RWPE1 (cell line): ENCODE results near the gene OR9I1.

Source experiments
- CTCF ChIA-PET: fragments of 350-600 bp; sonication (Branson Sonifier 250); formaldehyde crosslinking; extraction: SDS; loops from one replicate; lab custom pipeline; 2021; lab: Yijun Ruan, JAX
- POLR2A ChIA-PET: fragments of 400-600 bp; formaldehyde crosslinking; extraction: SDS; loops from one replicate; lab custom pipeline; 2020; ENCODE audit warnings: antibody characterized with exemption; ENCODE audit not compliant: low non-redundant PET; lab: Yijun Ruan, JAX
- DNase-seq: peaks from one replicate; pipeline ENCODE4 v3.0.0; 2012; ENCODE audit warnings: low spot score
- H3K27ac ChIP-seq: fragments of 450-650 bp; 2 replicates; pipeline ENCODE4 v1.5.1; 2017
- CTCF ChIP-seq: fragments of 450-650 bp; conservative IDR thresholded peaks from 2 replicates; pipeline ENCODE4 v1.5.1; 2017; ENCODE audit warnings: low read depth, mild to moderate bottlenecking

Gene OR9I1

GRCh38 chr11:58135171-58135570, 9.8 kb upstream of the OR9I1 start:
- no peak overlapping the region for H3K27ac ChIP-seq
- TF ChIP-seq CTCF = no peak
- no peak for DNase-seq
- ChIA-PET POLR2A (no interaction called here), CTCF (no interaction called here)

DNA sequence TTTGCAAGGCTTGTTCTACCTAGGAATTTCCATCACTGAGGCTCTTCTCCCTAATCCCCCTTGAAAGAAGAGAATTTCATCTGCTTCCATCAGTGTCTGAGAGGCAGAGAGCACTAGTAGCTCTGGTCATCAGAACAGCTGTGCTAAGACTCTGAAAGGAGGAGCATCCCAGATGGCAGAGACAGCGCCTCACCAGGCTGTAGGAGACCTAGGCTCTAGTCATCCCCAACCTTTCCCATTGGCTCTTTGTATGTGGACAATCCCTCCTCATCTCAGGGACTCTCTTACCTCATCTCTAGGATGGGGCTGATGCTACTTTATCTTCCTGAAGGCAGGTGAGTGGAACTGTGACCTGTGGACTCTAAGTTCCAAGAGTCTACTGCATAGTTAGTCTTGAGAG, 8.8 kb upstream of the OR9I1 start:
- no peak for DNase-seq
- TF ChIP-seq CTCF = no peak
- no peak overlapping the region for H3K27ac ChIP-seq
- POLR2A ChIA-PET = no interaction called here
- CTCF ChIA-PET = no interaction called here

DNA sequence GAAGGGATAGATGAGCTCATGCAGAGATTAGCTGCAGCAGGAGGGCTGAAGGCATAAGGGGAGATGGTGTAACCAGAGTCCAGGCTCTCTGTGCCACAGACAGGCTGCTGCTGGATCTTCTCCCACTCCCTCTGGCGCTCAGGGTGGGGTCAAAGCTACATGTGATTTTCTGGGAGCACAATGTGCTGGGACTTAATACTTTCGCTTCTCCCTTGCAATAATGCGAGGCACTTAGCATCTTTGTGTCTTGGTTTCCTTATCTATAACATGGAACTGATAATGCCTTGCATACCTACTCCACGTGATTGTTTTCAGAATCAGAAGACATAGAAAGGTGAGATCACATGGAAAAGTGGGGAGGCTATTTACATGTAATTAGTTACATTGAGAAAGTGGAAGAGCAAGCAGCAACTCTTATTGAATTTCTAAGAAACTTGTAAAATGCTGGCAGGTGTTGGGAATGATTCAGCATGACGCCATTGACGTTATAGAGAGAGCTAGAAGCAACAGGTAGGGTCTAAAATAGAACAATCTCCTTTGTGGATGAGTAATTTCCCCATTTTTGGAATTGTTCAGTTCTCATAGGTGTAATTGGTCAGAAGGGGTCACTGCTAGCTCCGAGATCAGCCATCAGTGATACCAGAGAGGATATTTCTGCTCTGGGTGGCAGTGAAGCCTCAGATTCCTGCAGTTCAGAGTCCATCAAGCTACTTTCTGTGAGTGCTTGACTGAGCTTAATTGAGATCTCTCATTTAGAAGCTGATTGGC, 8.2 kb upstream of the OR9I1 start:
- DNase-seq = peak; percentile 38
- CTCF ChIA-PET = no interaction called here
- no peak overlapping the region for H3K27ac ChIP-seq
- TF ChIP-seq CTCF = no peak
- POLR2A ChIA-PET = no interaction called here

DNA sequence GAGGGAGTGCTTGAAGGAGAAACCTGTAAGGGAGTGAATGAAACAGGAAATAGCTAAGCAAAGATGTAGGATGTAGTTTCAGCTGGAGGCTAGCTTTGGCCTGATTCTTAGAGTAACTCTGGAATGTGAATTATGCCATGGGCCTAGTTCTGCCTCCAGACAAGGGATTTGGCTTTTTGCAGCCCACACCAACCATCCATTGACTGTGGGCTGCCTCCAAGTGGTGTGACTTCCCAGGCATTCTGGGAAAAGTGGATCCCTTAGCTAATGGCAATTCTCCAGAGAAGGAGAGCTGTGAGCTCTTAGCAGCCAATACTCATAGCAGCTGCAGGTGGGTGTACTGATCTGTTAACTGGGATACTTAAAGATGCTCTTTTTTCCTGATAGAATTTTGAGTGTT, 2.0 kb upstream of the OR9I1 start:
- H3K27ac ChIP-seq = no peak overlapping the region
- no peak for DNase-seq
- POLR2A ChIA-PET = no interaction called here
- CTCF ChIA-PET = interaction anchor here (0.7 kb wide), 1 partner anchor 483 kb away, joined by 3 read pairs; no protein-coding TSS in a partner anchor
- TF ChIP-seq CTCF = no peak

DNA sequence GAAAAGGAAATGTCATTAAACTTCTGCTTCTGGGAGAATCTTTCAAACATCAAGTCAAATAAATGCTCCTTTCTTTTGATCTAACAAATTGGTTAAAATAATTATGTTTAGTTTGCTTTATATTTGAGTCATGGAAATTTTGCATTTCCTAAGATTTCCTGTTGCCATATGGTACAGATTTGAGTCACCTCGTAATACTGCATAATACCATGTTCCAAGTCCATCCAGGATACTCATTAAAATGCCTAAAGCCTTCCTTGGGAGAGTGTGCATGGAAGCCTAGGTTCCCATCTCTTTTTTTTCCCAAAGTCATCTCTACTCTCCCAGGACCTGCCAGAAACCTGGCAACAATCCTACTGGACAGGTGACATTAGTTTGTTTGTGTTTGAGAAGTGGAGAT, 4.2 kb downstream of the OR9I1 start:
- POLR2A ChIA-PET = interaction anchor here (0.6 kb wide), 1 partner anchor 456 kb away, joined by 3 read pairs; no protein-coding TSS in a partner anchor
- no peak for DNase-seq
- H3K27ac ChIP-seq = no peak overlapping the region
- no peak for TF ChIP-seq CTCF
- CTCF ChIA-PET = no interaction called here

DNA sequence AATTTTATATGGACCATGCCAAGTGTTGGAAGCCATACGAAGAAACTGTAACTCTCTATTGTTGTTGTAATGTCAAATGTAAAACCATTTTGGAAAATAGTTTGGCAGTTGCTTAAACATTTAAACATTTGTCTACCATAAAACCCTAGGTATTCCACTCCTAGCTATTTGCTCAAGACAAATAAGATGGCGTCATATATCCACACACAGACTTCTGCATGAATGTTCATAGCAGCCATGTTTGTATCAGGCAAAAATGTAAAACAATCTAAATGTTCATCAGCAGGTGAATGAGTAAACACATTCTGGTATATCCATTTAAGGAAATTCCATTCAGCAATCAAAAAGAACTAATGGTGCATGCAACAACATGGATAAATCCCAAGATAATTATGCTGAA, 27.9 kb downstream of the OR9I1 start:
- DNase-seq = no peak
- H3K27ac ChIP-seq = no peak overlapping the region
- no peak for TF ChIP-seq CTCF
- ChIA-PET CTCF (no interaction called here), POLR2A (no interaction called here)
